Smooth muscle cell (in vitro differentiated cells): ENCODE measurements around the gene METTL1. TPM values are rescaled to one million over a fixed set of nuclear protein-coding genes. Genes with fewer than 3 reads are reported as not detected.

ENCODE experiments used
- DNase-seq: peaks from one replicate; lab custom pipeline; 2025; ENCODE audit not compliant: unreplicated experiment; lab: John Stamatoyannopoulos, UW
- H2AFZ ChIP-seq: fragments of 200-600 bp; sonication (generic); 2 replicates; pipeline ENCODE4 v1.6.0; 2016; ENCODE audit warnings: antibody characterized with exemption, low read depth, mild to moderate bottlenecking
- H3F3A ChIP-seq: fragments of 200-600 bp; sonication (generic); 2 replicates; pipeline ENCODE4 v1.6.0; 2017; ENCODE audit warnings: antibody characterized with exemption, low read depth
- H3K27ac ChIP-seq: fragments of 200-600 bp; sonication (generic); 2 replicates; pipeline ENCODE4 v1.5.1; 2016; ENCODE audit warnings: low read depth, mild to moderate bottlenecking
- H3K27me3 ChIP-seq: fragments of 200-600 bp; sonication (generic); 2 replicates; pipeline ENCODE4 v1.6.1; 2016; ENCODE audit warnings: low read depth, mild to moderate bottlenecking
- H3K36me3 ChIP-seq: fragments of 200-600 bp; sonication (generic); 2 replicates; pipeline ENCODE4 v1.5.1; 2016; ENCODE audit warnings: low read depth
- H3K4me1 ChIP-seq: fragments of 200-600 bp; sonication (generic); 2 replicates; pipeline ENCODE4 v1.5.1; 2016; ENCODE audit warnings: low read depth
- H3K4me2 ChIP-seq: fragments of 200-600 bp; sonication (generic); 2 replicates; pipeline ENCODE4 v1.6.0; 2016; ENCODE audit warnings: mild to moderate bottlenecking
- H3K4me3 ChIP-seq: fragments of 200-600 bp; sonication (generic); 2 replicates; pipeline ENCODE4 v1.5.1; 2016; ENCODE audit warnings: mild to moderate bottlenecking
- H3K79me2 ChIP-seq: fragments of 200-600 bp; sonication (generic); 2 replicates; pipeline ENCODE4 v1.6.0; 2016; ENCODE audit warnings: low read depth, mild to moderate bottlenecking
- H3K9ac ChIP-seq: fragments of 200-600 bp; sonication (generic); 2 replicates; pipeline ENCODE4 v1.6.0; 2016; ENCODE audit warnings: low read depth
- H3K9me3 ChIP-seq: fragments of 200-600 bp; sonication (generic); replicated peaks from 2 replicates; pipeline ENCODE4 v1.5.1; 2016; ENCODE audit warnings: low read depth
- H4K20me1 ChIP-seq: fragments of 200-600 bp; sonication (generic); 2 replicates; pipeline ENCODE4 v1.6.0; 2016; ENCODE audit warnings: low read depth
- WGBS: methylation state at CpG from one replicate; pipeline ENCODE4 v1.1.7; 2016; ENCODE audit warnings: low lambda C conversion rate; 5-methylcytosine and 5-hydroxymethylcytosine counted together
- polyA plus RNA-seq: library from polyadenylated mRNA; unstranded; fragments of >200 nt; fragmentation: Nextera tagmentation; extraction: Ambion mirVana; gene quantifications from 2 replicates; pipeline ENCODE4 v1.2.1, GENCODE V29; 2016
- total RNA-seq: library from RNA; depleted of rRNA; stranded (reverse); fragments of >200 nt; gene quantifications from 2 replicates; pipeline ENCODE4 v1.2.3, GENCODE V29; 2014
- TF ChIP-seq, protein P1 (sequence below): fragments of 200-600 bp; sonication (generic); IDR thresholded peaks from 2 replicates; pipeline ENCODE4 v1.5.1; 2017; ENCODE audit warnings: borderline replicate concordance, mild to moderate bottlenecking, antibody characterized with exemption; ENCODE audit not compliant: insufficient read depth, poor library complexity, severe bottlenecking

Gene METTL1
- total and polyA plus RNA-seq, 2 experiments from 2014 or later: 4.1 to 20.3 TPM

DNA sequence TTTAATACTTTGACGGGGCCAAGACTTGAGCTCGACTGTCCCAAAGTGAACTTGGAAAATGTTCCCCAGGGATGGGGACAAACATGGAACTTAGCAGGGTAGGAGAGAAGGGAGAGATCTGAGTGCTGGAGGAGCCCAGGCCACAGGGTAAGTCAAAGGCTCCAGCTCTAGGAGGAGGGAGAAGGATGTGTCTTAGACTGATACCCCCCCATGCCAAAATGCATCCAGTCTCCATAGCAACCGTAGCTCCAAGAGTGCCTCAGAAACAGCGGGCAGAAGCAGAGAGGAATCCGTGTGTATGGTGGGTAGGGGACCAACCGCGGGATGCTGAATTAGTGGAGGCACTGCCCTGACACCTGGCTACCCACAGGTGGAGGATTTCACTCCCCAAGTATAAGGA, 32.5 kb downstream of the METTL1 start:
- Histone ChIP-seq H3F3A (no peaks in the 10 kb centered on the region), H3K4me3 (no peak overlapping the region), H4K20me1 (no peaks in the 10 kb centered on the region), H3K4me1 (peaks cover 17% of the 10 kb centered on the region), H3K9ac (no peak overlapping the region), H3K4me2 (no peak overlapping the region), H3K36me3 (no peaks in the 10 kb centered on the region), H2AFZ (no peak overlapping the region), H3K27ac (no peak overlapping the region), H3K9me3 (no peaks in the 10 kb centered on the region), H3K79me2 (no peaks in the 10 kb centered on the region), H3K27me3 (peaks cover 88% of the 10 kb centered on the region)
- no peak for DNase-seq
- WGBS: 41% methylated on average over 7 of the region's 7 CpGs
- TF ChIP-seq, protein P1, sequence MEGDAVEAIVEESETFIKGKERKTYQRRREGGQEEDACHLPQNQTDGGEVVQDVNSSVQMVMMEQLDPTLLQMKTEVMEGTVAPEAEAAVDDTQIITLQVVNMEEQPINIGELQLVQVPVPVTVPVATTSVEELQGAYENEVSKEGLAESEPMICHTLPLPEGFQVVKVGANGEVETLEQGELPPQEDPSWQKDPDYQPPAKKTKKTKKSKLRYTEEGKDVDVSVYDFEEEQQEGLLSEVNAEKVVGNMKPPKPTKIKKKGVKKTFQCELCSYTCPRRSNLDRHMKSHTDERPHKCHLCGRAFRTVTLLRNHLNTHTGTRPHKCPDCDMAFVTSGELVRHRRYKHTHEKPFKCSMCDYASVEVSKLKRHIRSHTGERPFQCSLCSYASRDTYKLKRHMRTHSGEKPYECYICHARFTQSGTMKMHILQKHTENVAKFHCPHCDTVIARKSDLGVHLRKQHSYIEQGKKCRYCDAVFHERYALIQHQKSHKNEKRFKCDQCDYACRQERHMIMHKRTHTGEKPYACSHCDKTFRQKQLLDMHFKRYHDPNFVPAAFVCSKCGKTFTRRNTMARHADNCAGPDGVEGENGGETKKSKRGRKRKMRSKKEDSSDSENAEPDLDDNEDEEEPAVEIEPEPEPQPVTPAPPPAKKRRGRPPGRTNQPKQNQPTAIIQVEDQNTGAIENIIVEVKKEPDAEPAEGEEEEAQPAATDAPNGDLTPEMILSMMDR: no peak

DNA sequence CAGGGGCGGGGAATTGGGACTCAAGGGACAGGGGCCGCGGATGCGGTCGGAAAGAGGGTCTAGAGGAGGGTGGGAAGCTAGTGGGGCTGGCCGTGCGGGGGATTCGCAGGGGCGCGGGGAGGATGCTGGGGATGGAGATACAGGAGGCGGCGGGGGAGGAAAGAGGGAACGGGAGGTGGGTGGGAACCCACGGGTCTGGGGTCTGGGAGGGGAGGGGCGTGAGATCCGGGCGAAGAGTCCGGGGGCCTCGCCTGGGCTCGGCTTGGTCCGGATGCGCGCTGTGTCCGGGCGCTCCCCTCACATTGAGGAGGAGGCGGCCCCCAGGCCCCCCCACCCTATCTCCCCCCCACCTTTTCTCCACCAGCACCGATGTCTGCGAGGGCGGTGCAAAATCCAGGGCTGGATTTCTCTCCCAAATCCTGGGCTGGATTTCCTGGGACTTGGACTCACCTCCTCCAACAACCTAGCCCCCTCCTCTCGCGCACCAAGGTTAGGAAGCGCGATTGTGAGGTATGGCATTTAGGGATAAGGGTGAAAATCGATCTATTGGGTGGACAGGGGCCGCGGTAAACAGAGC, 33.2 kb downstream of the METTL1 start, which contains the start of gene AGAP2:
TSS of gene AGAP2 (minus strand) at position 82 of the 577 bp plus-strand sequence. CDS start 496 bp downstream, outside the sequence.
- TF ChIP-seq, protein P1: no peak
- no peak for DNase-seq
- H2AFZ ChIP-seq: no peak within 1 kb of the TSS

DNA sequence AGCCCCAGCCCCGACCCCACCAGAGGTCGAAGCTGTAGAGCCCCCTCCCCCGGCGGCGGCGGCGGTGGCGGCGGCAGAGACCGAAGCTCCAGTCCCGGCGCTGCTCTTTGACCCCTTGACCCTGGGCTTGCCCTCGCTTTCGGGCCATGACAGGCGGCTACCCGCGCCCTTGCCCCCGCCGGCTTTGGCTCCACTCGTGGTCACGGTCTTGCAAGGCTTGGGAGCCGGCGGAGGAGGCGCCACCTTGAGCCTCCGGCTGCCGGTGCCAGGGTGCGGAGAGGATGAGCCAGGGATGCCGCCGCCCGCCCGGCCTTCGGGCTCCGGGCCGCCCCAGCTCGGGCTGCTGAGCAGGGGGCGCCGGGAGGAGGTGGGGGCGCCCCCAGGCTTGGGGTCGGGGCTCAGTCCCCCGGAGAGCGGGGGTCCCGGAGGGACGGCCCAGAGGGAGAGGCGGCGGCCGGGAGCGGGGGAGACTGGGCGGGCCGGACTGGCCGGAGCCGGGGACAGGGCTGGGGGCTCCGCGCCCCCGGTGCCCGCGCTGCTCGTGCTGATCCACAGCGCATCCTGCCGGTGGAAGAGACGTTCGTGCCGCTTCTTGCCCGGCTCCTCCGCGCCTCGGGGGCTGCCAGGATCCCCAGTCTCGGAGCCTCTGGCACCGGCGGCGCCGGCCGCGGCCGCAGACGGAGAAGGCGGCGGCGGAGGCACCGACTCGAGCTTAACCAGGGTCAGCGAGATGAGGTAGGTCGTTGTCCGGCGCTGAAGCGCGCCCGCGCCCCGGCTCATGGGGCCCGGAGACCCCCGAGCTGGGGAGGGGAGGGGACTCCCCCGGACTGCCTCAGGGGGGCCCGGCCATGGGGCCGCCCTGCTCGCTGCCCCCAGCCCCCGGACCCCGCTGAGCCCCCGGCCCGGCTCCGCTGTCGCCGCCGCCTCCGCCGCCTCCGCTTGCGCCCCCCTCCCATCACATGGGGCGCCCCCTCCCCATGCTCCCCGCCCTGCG, 34.1 kb downstream of the METTL1 start:
- H4K20me1 ChIP-seq: no peaks in the 10 kb centered on the region
- peaks cover 100% of the 10 kb centered on the region for H3K27me3 ChIP-seq
- no peak for DNase-seq
- H3K4me2 ChIP-seq: peak overlapping the region; percentile 87
- H3K9ac ChIP-seq: no peak overlapping the region
- H3K9me3 ChIP-seq: no peaks in the 10 kb centered on the region
- no peaks in the 10 kb centered on the region for H3K36me3 ChIP-seq
- peaks cover 17% of the 10 kb centered on the region for H3K4me1 ChIP-seq
- TF ChIP-seq, protein P1: peak; percentile 31
- 2% methylated on average over 44 of the region's 110 CpGs for WGBS
- no peak overlapping the region for H3K27ac ChIP-seq
- H3K4me3 ChIP-seq: peak overlapping the region; percentile 46
- no peaks in the 10 kb centered on the region for H3K79me2 ChIP-seq
- no peaks in the 10 kb centered on the region for H3F3A ChIP-seq
- H2AFZ ChIP-seq: no peak overlapping the region

More for the DNA sequence above, 33.2 kb downstream of the METTL1 start, which contains the start of gene AGAP2:
- 3% methylated on average over 7 of the region's 36 CpGs for WGBS
- Histone ChIP-seq H3K36me3 (no peaks in the 10 kb centered on the region), H3K9ac (no peak within 1 kb of the TSS), H3K4me3 (peak within 1 kb of the TSS; percentile 46), H3K27me3 (peaks cover 95% of the 10 kb centered on the region), H3K27ac (no peak within 1 kb of the TSS), H3K9me3 (no peaks in the 10 kb centered on the region), H4K20me1 (no peaks in the 10 kb centered on the region), H3K79me2 (no peaks in the 10 kb centered on the region), H3K4me2 (peak within 1 kb of the TSS; percentile 87), H3F3A (no peaks in the 10 kb centered on the region), H3K4me1 (peaks cover 17% of the 10 kb centered on the region)
